Measurements from ENCODE around the gene PRKCB. TPM values are rescaled to one million over a fixed set of nuclear protein-coding genes. Genes with fewer than 3 reads are reported as not detected.

Gene PRKCB
- total RNA-seq, 4 donors from 2014 or later, result 0.51 to 1.3 (median 1.1) TPM

DNA sequence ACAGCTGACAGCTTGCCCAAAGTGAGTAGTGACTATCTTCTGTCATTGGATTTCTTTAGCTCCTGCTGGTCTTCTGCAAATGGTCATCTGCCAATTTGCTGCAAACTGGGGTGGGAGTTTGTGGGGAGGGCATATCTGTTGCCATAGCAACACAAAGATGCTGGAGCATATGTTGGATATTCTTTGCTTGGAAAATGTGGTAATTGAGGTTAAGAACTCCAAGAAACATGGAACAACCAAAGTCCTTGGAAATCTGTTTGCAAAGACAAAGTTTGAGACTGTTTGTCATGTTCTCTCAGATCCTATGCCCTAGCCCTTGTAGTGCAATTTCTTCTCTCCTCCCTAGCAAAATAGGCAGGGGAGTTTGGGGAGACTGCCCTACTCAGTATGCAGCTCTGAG, 155.3 kb downstream of the PRKCB start:
- no peak for DNase-seq

GRCh38 chr16:23994615-23995014, 158.8 kb downstream of the PRKCB start:
- H3K4me1 ChIP-seq, result no peaks in the 10 kb centered on the region
- no peak overlapping the region for H3K4me3 ChIP-seq
- TF ChIP-seq, protein P1, sequence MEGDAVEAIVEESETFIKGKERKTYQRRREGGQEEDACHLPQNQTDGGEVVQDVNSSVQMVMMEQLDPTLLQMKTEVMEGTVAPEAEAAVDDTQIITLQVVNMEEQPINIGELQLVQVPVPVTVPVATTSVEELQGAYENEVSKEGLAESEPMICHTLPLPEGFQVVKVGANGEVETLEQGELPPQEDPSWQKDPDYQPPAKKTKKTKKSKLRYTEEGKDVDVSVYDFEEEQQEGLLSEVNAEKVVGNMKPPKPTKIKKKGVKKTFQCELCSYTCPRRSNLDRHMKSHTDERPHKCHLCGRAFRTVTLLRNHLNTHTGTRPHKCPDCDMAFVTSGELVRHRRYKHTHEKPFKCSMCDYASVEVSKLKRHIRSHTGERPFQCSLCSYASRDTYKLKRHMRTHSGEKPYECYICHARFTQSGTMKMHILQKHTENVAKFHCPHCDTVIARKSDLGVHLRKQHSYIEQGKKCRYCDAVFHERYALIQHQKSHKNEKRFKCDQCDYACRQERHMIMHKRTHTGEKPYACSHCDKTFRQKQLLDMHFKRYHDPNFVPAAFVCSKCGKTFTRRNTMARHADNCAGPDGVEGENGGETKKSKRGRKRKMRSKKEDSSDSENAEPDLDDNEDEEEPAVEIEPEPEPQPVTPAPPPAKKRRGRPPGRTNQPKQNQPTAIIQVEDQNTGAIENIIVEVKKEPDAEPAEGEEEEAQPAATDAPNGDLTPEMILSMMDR (IDR thresholded peaks at IDR 0.05 in 4 of 5, conservative IDR thresholded peaks at IDR 0.05 in 1 of 5), result no peak
- TF ChIP-seq POLR2A (IDR thresholded peaks at IDR 0.05), result no peak
- no peaks in the 10 kb centered on the region for H3K27me3 ChIP-seq
- in situ Hi-C loops (cut with MboI; ENCODE audit: low sequenced_read_pairs in 4 of 4) (no loop called here), intact Hi-C loops (cut with DNase I; ENCODE audit: low total_unique reads) (no loop called here)
- H3K36me3 ChIP-seq, result no peaks in the 10 kb centered on the region
- DNase-seq (no peak), ATAC-seq (no peak)
- H3K9me3 ChIP-seq, result no peaks in the 10 kb centered on the region
- H3K27ac ChIP-seq, result no peak overlapping the region

More for the DNA sequence above, 155.3 kb downstream of the PRKCB start:
- Histone ChIP-seq H3K9me3 (no peaks in the 10 kb centered on the region), H3K27ac (no peak overlapping the region), H3K4me1 (no peaks in the 10 kb centered on the region), H3K4me3 (no peak overlapping the region), H3K27me3 (no peaks in the 10 kb centered on the region), H3K36me3 (no peaks in the 10 kb centered on the region)
- TF ChIP-seq, protein P1 (IDR thresholded peaks at IDR 0.05 in 4 of 5, conservative IDR thresholded peaks at IDR 0.05 in 1 of 5), result no peak
- TF ChIP-seq POLR2A (IDR thresholded peaks at IDR 0.05), result no peak
- in situ Hi-C loops (cut with MboI; ENCODE audit: low sequenced_read_pairs in 4 of 4), result no loop called here
- ATAC-seq, result no peak
- intact Hi-C loops (cut with DNase I; ENCODE audit: low total_unique reads), result no loop called here

DNA sequence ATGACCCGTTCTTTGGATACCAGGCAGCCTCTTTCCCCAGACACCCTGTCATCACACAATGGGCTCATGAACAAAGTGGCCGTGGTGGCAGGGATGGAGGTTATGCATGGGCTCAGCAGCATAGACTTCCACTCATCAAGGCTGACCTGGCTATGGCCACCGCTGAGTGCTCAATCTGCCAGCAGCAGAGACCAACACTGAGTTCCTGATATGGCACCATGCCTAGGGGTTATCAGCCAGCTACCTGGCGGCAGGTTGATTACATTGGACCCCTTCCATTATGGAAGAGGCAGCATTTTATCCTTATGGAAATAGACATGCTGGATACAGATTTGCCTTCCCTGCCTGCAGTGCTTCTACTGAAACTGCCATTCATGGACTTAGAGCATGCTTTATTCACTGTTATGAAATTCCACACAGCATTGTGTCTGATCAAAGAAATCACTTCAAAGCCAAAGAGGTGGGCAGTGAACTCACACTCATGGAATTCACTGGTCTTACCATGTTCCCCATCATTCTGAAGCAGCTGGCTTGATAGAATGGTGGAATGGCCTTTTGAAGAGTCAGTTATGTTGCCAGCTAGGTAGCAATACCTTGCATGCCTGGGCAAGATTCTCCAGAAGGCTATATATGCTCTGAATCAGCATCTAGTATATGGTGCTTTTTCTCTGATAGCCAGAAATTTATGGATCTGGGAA, 160.6 kb downstream of the PRKCB start:
- H3K27ac ChIP-seq, result no peak overlapping the region
- H3K4me1 ChIP-seq, result no peaks in the 10 kb centered on the region
- peaks cover 0 to 1% (median 0%) of the 10 kb centered on the region in 3 donors for H3K9me3 ChIP-seq
- DNase-seq (no peak), ATAC-seq (no peak)
- H3K36me3 ChIP-seq, result no peaks in the 10 kb centered on the region
- no peak overlapping the region for H3K4me3 ChIP-seq
- in situ Hi-C loops (cut with MboI; ENCODE audit: low sequenced_read_pairs in 4 of 4), result no loop called here
- intact Hi-C loops (cut with DNase I; ENCODE audit: low total_unique reads), result no loop called here
- H3K27me3 ChIP-seq, result no peaks in the 10 kb centered on the region
- no peak for TF ChIP-seq POLR2A (IDR thresholded peaks at IDR 0.05)
- TF ChIP-seq, protein P1 (IDR thresholded peaks at IDR 0.05 in 4 of 5, conservative IDR thresholded peaks at IDR 0.05 in 1 of 5), result no peak

GRCh38 chr16:23998771-23999170, 163.0 kb downstream of the PRKCB start:
- intact Hi-C loops (cut with DNase I; ENCODE audit: low total_unique reads), result no loop called here
- no peaks in the 10 kb centered on the region for H3K4me1 ChIP-seq
- H3K4me3 ChIP-seq, result no peak overlapping the region
- no peaks in the 10 kb centered on the region for H3K36me3 ChIP-seq
- DNase-seq, result no peak
- peaks cover 0 to 3% (median 0%) of the 10 kb centered on the region in 3 donors for H3K9me3 ChIP-seq
- no peak overlapping the region for H3K27ac ChIP-seq
- ATAC-seq, result no peak
- in situ Hi-C loops (cut with MboI; ENCODE audit: low sequenced_read_pairs in 4 of 4), result no loop called here
- H3K27me3 ChIP-seq, result no peaks in the 10 kb centered on the region
- TF ChIP-seq, protein P1 (IDR thresholded peaks at IDR 0.05 in 4 of 5, conservative IDR thresholded peaks at IDR 0.05 in 1 of 5), result no peak
- TF ChIP-seq POLR2A (IDR thresholded peaks at IDR 0.05), result no peak

Measured in gastrocnemius medialis (tissue), 4 donors.